ENCODE data around the gene CD109.

CD109 gene

DNA sequence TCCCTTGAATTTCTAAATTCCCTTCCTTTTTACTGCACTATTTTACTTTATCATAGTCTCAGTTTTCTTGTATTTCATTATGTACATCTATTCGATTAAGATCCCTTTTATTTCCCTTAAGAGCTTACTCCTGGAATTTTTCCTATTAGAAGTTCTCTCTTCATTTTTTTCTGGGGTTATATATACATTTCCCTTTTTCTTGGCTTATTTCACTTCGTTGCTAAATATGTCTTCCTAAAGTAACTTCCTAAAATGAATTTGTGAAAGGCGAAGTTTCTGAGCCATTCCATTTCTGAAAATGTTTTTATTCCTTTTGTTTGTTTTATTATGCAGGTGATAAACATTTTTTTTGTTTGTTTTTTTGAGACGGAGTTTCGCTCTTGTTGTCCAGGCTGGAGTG, 5.9 kb upstream of the CD109 start:
- no peak overlapping the region for H3K4me3 ChIP-seq (ENCODE audit: low read depth, low read length)
- DNase-seq (ENCODE audit: low read depth), result no peak
- TF ChIP-seq, protein P1, sequence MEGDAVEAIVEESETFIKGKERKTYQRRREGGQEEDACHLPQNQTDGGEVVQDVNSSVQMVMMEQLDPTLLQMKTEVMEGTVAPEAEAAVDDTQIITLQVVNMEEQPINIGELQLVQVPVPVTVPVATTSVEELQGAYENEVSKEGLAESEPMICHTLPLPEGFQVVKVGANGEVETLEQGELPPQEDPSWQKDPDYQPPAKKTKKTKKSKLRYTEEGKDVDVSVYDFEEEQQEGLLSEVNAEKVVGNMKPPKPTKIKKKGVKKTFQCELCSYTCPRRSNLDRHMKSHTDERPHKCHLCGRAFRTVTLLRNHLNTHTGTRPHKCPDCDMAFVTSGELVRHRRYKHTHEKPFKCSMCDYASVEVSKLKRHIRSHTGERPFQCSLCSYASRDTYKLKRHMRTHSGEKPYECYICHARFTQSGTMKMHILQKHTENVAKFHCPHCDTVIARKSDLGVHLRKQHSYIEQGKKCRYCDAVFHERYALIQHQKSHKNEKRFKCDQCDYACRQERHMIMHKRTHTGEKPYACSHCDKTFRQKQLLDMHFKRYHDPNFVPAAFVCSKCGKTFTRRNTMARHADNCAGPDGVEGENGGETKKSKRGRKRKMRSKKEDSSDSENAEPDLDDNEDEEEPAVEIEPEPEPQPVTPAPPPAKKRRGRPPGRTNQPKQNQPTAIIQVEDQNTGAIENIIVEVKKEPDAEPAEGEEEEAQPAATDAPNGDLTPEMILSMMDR (IDR thresholded peaks at IDR 0.05; ENCODE audit: control insufficient read depth, extremely low read depth, insufficient read depth), result no peak

DNA sequence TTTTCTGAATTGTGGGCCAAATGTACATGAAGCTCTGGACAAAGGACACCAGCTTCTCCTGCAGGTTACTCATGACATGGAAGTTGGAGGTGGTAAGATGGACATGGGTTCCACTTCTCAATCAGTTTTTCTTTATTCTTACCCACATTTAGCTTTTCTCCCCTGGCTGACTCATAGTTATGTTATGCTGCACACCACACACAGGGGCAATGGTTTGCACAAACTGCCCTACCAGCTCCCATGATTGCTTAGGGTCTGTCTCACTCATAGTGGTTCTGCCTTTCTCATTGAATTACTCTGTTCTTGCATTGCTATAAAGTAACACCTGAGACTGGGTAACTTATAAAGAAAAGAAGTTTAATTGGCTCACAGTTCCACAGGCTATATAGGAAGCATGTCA, 4.5 kb upstream of the CD109 start:
- TF ChIP-seq, protein P1 (IDR thresholded peaks at IDR 0.05; ENCODE audit: control insufficient read depth, extremely low read depth, insufficient read depth), result no peak
- DNase-seq (ENCODE audit: low read depth), result no peak
- H3K4me3 ChIP-seq (ENCODE audit: low read depth, low read length), result no peak overlapping the region

DNA sequence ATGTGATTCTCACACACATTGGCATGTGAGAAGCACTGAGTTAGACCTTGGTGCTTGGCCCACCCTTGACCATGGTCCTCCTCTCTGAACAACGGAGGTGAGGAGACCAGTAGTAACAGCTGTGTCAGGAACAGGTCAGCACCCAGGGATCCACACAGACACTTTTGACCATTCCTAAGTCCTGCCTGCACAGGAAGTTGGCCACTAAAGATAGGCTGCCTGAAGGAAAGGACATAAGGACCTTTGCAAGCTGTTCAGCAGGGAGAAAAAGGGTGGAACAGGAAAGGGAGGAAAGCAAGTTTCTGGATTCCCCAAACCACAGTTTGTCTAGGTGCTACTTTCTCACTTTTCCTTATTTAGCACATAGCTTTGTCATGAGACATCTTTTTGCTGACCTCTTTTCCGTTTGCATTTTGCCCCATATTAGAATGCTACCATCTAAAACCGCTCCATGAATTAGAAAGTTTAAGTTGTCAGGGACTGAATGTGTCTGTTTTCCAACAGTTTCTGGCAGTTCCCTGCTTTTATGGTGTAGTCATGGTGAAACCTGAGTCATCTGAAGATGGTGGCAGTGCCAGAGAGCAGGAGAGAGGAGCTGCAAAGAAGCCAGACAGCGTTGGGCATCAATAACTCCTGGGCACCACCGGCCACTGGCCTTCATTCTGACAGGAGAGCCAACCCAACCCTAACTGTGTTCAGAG, 1.1 kb upstream of the CD109 start:
- no peak for DNase-seq (ENCODE audit: low read depth)

DNA sequence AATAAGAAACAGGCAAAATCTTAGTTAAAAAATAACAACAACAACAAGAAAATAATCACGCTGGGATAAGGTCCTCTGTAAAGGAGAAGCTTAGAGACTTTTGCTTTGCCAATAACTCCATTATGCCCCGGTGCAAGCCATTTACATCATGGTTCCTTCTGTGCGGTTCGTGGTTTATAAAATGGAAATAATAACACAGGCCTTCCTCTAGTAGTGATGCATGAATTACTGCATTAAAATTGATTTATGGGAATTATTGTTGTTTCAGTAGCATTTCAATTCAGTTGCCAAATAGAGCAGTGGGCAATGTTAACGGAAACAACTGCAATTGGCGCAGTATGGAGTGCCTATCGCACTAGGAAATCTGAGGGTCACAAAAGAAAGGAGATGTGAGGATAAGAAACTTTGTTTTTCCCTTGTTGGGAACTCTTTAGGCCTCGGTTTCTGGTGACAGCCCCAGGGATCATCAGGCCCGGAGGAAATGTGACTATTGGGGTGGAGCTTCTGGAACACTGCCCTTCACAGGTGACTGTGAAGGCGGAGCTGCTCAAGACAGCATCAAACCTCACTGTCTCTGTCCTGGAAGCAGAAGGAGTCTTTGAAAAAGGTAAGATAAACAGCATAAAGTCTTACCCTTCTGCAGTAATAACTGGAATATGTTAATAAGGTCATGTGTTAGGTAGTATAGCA, 1.1 kb downstream of the CD109 start:
- no peak overlapping the region for H3K4me3 ChIP-seq (ENCODE audit: low read depth, low read length)
- TF ChIP-seq, protein P1 (IDR thresholded peaks at IDR 0.05; ENCODE audit: control insufficient read depth, extremely low read depth, insufficient read depth), result no peak
- DNase-seq (ENCODE audit: low read depth), result no peak

More for the DNA sequence above, 1.1 kb upstream of the CD109 start:
- TF ChIP-seq, protein P1 (IDR thresholded peaks at IDR 0.05; ENCODE audit: control insufficient read depth, extremely low read depth, insufficient read depth), result no peak
- no peak overlapping the region for H3K4me3 ChIP-seq (ENCODE audit: low read depth, low read length)

DNA sequence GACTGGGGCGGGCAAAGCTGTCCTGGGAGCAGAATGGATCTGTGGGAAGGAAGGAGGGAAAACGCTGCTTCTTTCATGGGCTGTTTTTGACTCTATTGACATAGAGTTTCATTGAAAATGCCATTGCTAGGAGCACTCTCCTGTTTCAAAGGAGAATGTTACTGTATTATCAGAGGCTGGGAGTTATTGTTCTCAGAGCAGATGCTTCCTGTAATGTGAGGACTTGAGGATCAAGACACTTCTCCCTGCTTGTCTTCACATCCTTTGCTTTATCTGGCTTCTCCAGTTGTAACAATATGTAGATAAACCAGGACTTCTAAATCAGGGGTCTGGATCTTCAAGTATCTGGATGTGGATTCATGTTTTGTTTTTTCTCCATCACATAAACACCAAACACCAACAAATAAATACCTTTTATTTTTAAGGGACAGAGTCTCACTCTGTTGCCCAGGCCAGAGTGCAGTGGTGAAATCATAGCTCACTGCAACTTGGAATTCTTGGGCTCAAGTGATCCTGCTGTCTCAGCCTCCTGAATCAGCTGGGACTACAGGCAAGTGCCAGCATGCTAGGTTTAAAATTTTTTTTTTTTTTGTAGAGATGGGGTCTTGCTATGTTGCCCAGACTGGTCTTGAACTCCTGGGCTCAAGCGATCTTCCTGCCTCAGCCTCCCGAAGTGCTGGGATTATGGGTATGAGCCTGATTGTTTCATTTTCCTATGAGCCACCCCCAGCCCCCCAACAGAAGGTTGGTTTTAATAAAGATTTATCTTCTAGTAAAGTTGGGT, 3.9 kb downstream of the CD109 start:
- DNase-seq (ENCODE audit: low read depth), result no peak
- no peak overlapping the region for H3K4me3 ChIP-seq (ENCODE audit: low read depth, low read length)
- TF ChIP-seq, protein P1 (IDR thresholded peaks at IDR 0.05; ENCODE audit: control insufficient read depth, extremely low read depth, insufficient read depth), result no peak

DNA sequence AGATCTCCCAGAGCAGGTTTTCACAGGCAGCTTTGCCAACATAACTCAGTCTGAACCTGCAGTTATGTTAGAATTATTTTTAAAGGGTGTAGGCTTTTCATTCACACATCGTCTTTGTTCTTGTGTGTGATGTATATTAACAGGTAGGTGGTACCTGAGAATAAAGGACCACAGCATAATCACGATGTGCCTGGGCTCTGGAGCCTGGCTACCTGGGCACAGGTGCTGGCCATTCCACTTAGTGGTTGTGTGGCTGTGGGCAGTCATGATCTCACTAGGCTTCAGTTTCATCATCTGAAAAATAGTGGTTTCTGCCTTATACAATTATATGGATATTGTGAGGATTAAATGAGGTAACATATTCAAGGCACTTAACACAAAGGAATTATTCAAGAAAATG, 6.4 kb downstream of the CD109 start:
- TF ChIP-seq, protein P1 (IDR thresholded peaks at IDR 0.05; ENCODE audit: control insufficient read depth, extremely low read depth, insufficient read depth), result no peak
- DNase-seq (ENCODE audit: low read depth), result peak; percentile 28
- no peak overlapping the region for H3K4me3 ChIP-seq (ENCODE audit: low read depth, low read length)
